ENCODE data around the gene PPCDC.
"Not testable (repeated sequence)": the region's sequence is repeated elsewhere in the genome, so short reads cannot be mapped to it uniquely, and the experiment has no call there.

The PPCDC gene

DNA sequence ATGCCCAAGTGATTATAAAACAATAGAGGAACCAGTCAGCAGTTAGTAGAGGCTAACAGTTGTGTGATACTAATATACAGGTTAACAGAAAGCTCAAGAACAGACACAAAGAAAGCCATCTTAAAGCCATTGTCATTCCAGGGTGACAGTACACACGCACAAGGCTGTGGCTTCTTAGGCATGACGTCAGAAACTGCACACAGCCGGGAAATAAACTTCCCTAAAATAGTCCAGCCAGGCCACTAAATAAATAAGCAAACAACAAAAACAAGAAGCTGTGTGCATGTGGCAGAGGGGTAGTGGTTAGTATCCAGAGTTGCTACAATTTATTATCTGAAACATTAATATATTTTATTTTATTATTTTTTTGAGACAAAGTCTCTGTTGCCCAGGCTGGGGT, 49.8 kb downstream of the PPCDC start:
- Histone ChIP-seq H3K9ac (ENCODE audit: low read length) (no peak overlapping the region), H3K27me3 (replicated peaks; ENCODE audit: control insufficient read depth, insufficient read depth, low read length) (no peaks in the 10 kb centered on the region), H3K4me3 (ENCODE audit: low read length) (no peak overlapping the region), H3K36me3 (ENCODE audit: control insufficient read depth, insufficient read depth, low read length, severe bottlenecking) (no peaks in the 10 kb centered on the region), H3K9me3 (ENCODE audit: control insufficient read depth, low read length) (peaks cover 14% of the 10 kb centered on the region), H3K4me1 (ENCODE audit: control insufficient read depth, insufficient read depth, low read length) (no peaks in the 10 kb centered on the region)
- DNase-seq (ENCODE audit: low read depth): no peak

GRCh38 chr15:75076277-75076676, 52.9 kb downstream of the PPCDC start:
- Histone ChIP-seq H3K9ac (ENCODE audit: low read length) (no peak overlapping the region), H3K27me3 (replicated peaks; ENCODE audit: control insufficient read depth, insufficient read depth, low read length) (no peaks in the 10 kb centered on the region), H3K9me3 (ENCODE audit: control insufficient read depth, low read length) (peaks cover 14% of the 10 kb centered on the region), H3K36me3 (ENCODE audit: control insufficient read depth, insufficient read depth, low read length, severe bottlenecking) (no peaks in the 10 kb centered on the region), H3K4me1 (ENCODE audit: control insufficient read depth, insufficient read depth, low read length) (no peaks in the 10 kb centered on the region), H3K4me3 (ENCODE audit: low read length) (no peak overlapping the region)
- DNase-seq (ENCODE audit: low read depth): no peak

DNA sequence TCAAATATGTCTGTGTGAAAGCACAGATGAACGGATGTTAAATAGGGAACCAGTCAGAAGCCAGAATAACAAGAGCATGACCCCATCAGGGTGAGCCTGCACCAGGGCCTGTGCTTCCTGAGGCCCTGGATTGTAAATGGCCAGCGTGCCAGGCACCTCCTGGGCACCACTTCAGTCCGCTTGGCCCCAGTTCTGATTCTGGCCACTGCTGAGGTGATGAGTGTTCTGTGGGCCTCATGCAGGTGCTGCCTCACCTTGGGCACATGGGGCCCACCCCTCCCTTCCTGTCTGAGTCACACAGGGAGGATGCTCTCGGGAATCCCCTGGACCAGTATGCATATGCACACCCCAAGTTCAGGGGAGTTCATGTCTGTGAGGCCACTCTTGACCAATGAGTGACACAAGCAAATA, 54.2 kb downstream of the PPCDC start:
- not testable (repeated sequence) for H3K4me3 ChIP-seq (ENCODE audit: low read length); DNase-seq (ENCODE audit: low read depth); H3K4me1 ChIP-seq (ENCODE audit: control insufficient read depth, insufficient read depth, low read length); H3K36me3 ChIP-seq (ENCODE audit: control insufficient read depth, insufficient read depth, low read length, severe bottlenecking); H3K27me3 ChIP-seq (replicated peaks; ENCODE audit: control insufficient read depth, insufficient read depth, low read length); H3K9ac ChIP-seq (ENCODE audit: low read length)
- peaks cover 15% of the 10 kb centered on the region for H3K9me3 ChIP-seq (ENCODE audit: control insufficient read depth, low read length)

- no peaks in the 10 kb centered on the region for H3K4me1 ChIP-seq (ENCODE audit: control insufficient read depth, insufficient read depth, low read length)
- peaks cover 16% of the 10 kb centered on the region for H3K9me3 ChIP-seq (ENCODE audit: control insufficient read depth, low read length)
- no peak for DNase-seq (ENCODE audit: low read depth)
- no peak overlapping the region for H3K9ac ChIP-seq (ENCODE audit: low read length)
- no peaks in the 10 kb centered on the region for H3K36me3 ChIP-seq (ENCODE audit: control insufficient read depth, insufficient read depth, low read length, severe bottlenecking)
- no peaks in the 10 kb centered on the region for H3K27me3 ChIP-seq (replicated peaks; ENCODE audit: control insufficient read depth, insufficient read depth, low read length)
- H3K4me3 ChIP-seq (ENCODE audit: low read length): no peak overlapping the region
Observed at GRCh38 chr15:75081150-75081549, 57.8 kb downstream of the PPCDC start.

DNA sequence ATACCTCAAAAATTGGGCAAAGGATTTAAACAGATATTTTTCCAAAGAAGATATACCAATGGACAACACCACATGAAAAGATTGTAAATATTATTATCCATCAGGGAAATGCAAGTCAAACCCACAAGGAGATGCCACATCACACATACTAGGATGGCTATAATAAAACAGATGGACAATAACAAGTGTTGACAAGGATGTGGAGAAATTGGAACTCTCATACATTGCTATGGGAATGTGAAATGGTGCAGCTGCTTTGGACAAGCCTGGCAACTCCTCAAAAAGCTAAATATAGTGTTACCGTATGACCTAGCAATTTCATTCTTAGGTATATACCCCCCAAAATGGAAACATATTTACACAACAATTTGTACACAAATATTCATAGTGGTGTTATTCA, 59.3 kb downstream of the PPCDC start:
- Histone ChIP-seq H3K36me3 (ENCODE audit: control insufficient read depth, insufficient read depth, low read length, severe bottlenecking) (no peaks in the 10 kb centered on the region), H3K27me3 (replicated peaks; ENCODE audit: control insufficient read depth, insufficient read depth, low read length) (no peaks in the 10 kb centered on the region), H3K9me3 (ENCODE audit: control insufficient read depth, low read length) (peaks cover 10% of the 10 kb centered on the region), H3K4me1 (ENCODE audit: control insufficient read depth, insufficient read depth, low read length) (no peaks in the 10 kb centered on the region), H3K4me3 (ENCODE audit: low read length) (no peak overlapping the region), H3K9ac (ENCODE audit: low read length) (no peak overlapping the region)
- no peak for DNase-seq (ENCODE audit: low read depth)

GRCh38 chr15:75085708-75086107, 62.3 kb downstream of the PPCDC start:
- H3K27me3 ChIP-seq (replicated peaks; ENCODE audit: control insufficient read depth, insufficient read depth, low read length); H3K4me1 ChIP-seq (ENCODE audit: control insufficient read depth, insufficient read depth, low read length); H3K9ac ChIP-seq (ENCODE audit: low read length); H3K36me3 ChIP-seq (ENCODE audit: control insufficient read depth, insufficient read depth, low read length, severe bottlenecking); DNase-seq (ENCODE audit: low read depth); H3K4me3 ChIP-seq (ENCODE audit: low read length): not testable (repeated sequence)
- H3K9me3 ChIP-seq (ENCODE audit: control insufficient read depth, low read length): peaks cover 10% of the 10 kb centered on the region

DNA sequence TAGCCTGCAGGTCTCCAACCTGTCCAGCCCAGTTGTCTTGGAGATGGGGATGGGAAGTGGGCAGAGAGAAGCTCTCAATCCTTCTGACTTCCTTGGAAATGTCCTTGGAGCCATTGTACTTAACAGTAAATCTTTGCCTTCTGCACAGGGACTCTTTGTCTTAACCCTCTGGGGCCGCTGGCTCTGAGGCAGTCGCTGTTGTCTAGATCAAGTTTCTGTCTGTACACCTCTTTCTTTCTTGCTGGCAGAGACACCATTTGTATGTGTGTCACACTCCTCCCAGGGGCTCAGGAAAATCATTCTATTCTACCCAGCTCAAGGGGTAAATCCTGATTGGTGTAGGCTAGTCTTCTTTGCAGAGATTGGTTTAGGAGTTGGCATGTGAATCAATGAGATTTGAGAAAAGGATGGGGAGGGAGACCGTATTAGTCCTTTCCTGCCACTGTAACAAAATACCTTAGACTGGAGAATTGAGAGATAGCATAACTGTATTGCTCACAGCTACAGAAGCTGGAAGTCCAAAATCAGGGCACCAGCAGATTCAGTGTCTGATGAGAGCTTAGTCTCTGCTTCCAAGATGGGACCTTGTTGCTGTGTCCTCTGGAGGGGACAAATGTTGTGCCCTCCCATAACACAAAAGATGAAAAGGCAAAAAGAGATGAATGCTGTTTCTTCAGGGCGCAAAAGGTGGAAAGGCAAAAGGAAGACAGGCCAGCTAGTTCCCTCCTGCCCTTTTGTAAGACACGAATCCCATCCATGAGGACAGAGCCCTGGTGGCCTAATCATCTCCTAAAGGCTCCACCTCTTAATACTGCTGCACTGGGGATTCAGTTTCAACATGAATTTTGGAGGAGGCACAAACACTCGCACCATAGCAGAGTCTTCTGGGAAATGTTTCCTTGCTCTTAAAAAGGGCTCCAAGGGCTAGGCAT, 66.3 kb downstream of the PPCDC start:
- Histone ChIP-seq H3K9me3 (ENCODE audit: control insufficient read depth, low read length) (peaks cover 4% of the 10 kb centered on the region), H3K9ac (ENCODE audit: low read length) (no peak overlapping the region), H3K4me3 (ENCODE audit: low read length) (no peak overlapping the region), H3K36me3 (ENCODE audit: control insufficient read depth, insufficient read depth, low read length, severe bottlenecking) (no peaks in the 10 kb centered on the region), H3K4me1 (ENCODE audit: control insufficient read depth, insufficient read depth, low read length) (no peaks in the 10 kb centered on the region), H3K27me3 (replicated peaks; ENCODE audit: control insufficient read depth, insufficient read depth, low read length) (no peaks in the 10 kb centered on the region)
- no peak for DNase-seq (ENCODE audit: low read depth)

- no peak overlapping the region for H3K9ac ChIP-seq (ENCODE audit: low read length)
- H3K4me1 ChIP-seq (ENCODE audit: control insufficient read depth, insufficient read depth, low read length): no peaks in the 10 kb centered on the region
- H3K9me3 ChIP-seq (ENCODE audit: control insufficient read depth, low read length): peaks cover under 1% of the 10 kb centered on the region
- DNase-seq (ENCODE audit: low read depth): no peak
- H3K4me3 ChIP-seq (ENCODE audit: low read length): no peak overlapping the region
- no peaks in the 10 kb centered on the region for H3K36me3 ChIP-seq (ENCODE audit: control insufficient read depth, insufficient read depth, low read length, severe bottlenecking)
- no peaks in the 10 kb centered on the region for H3K27me3 ChIP-seq (replicated peaks; ENCODE audit: control insufficient read depth, insufficient read depth, low read length)
Observed at GRCh38 chr15:75090388-75090734, 67.0 kb downstream of the PPCDC start.

GRCh38 chr15:75091814-75092213, 68.4 kb downstream of the PPCDC start:
- H3K9me3 ChIP-seq (ENCODE audit: control insufficient read depth, low read length): no peaks in the 10 kb centered on the region
- H3K27me3 ChIP-seq (replicated peaks; ENCODE audit: control insufficient read depth, insufficient read depth, low read length): no peaks in the 10 kb centered on the region
- no peak overlapping the region for H3K4me3 ChIP-seq (ENCODE audit: low read length)
- DNase-seq (ENCODE audit: low read depth): no peak
- H3K36me3 ChIP-seq (ENCODE audit: control insufficient read depth, insufficient read depth, low read length, severe bottlenecking): no peaks in the 10 kb centered on the region
- H3K4me1 ChIP-seq (ENCODE audit: control insufficient read depth, insufficient read depth, low read length): no peaks in the 10 kb centered on the region
- no peak overlapping the region for H3K9ac ChIP-seq (ENCODE audit: low read length)

DNA sequence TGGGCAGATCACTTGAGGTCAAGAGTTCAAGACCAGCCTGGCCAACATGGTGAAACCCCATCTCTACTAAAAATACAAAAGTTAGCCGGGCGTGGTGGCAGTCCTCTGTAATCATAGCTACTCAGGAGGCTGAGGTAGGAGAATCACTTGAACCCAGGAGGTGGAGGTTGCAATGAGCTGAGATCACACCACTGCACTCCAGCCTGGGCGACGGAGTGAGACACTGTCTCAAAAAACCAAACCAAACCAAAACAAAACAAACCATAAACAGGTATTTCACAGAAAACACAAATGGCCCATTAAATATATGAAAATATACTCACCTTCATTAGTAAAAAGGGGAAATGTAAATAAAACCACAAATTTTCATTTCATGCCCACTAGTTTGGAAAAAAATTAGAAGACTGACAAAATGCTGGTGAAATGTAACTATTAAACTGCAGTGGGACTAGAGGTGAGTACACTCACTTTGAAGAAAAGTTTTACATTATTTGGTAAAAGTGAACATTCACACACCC, 71.6 kb downstream of the PPCDC start:
- H3K36me3 ChIP-seq (ENCODE audit: control insufficient read depth, insufficient read depth, low read length, severe bottlenecking); H3K9me3 ChIP-seq (ENCODE audit: control insufficient read depth, low read length); H3K9ac ChIP-seq (ENCODE audit: low read length); DNase-seq (ENCODE audit: low read depth); H3K4me1 ChIP-seq (ENCODE audit: control insufficient read depth, insufficient read depth, low read length); H3K27me3 ChIP-seq (replicated peaks; ENCODE audit: control insufficient read depth, insufficient read depth, low read length); H3K4me3 ChIP-seq (ENCODE audit: low read length): not testable (repeated sequence)

GRCh38 chr15:75095594-75095993, 72.2 kb downstream of the PPCDC start:
- Histone ChIP-seq H3K9ac (ENCODE audit: low read length) (no peak overlapping the region), H3K9me3 (ENCODE audit: control insufficient read depth, low read length) (no peaks in the 10 kb centered on the region), H3K4me1 (ENCODE audit: control insufficient read depth, insufficient read depth, low read length) (no peaks in the 10 kb centered on the region), H3K36me3 (ENCODE audit: control insufficient read depth, insufficient read depth, low read length, severe bottlenecking) (no peaks in the 10 kb centered on the region), H3K4me3 (ENCODE audit: low read length) (no peak overlapping the region), H3K27me3 (replicated peaks; ENCODE audit: control insufficient read depth, insufficient read depth, low read length) (no peaks in the 10 kb centered on the region)
- DNase-seq (ENCODE audit: low read depth): no peak

DNA sequence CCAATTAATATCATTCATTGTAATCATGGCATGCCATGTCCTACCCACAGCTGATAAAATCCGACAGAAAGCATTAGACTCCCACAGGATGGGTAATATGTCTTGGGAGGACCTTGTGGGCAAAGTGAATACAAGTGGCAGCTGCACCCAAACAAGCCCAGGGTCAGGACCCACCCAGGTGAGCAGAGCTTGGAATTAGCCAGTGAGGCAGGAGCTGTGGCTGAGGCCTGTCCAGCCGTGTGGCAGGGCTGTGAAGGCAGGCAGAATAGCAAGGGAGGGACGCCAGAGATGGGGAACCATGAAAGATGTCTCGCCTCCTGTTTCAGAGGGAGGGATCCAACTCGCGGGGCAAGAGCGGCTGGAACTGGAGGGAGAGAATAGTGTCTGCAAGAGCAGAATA, 74.5 kb downstream of the PPCDC start:
- no peaks in the 10 kb centered on the region for H3K9me3 ChIP-seq (ENCODE audit: control insufficient read depth, low read length)
- no peaks in the 10 kb centered on the region for H3K36me3 ChIP-seq (ENCODE audit: control insufficient read depth, insufficient read depth, low read length, severe bottlenecking)
- no peak for DNase-seq (ENCODE audit: low read depth)
- no peak overlapping the region for H3K9ac ChIP-seq (ENCODE audit: low read length)
- no peak overlapping the region for H3K4me3 ChIP-seq (ENCODE audit: low read length)
- no peaks in the 10 kb centered on the region for H3K4me1 ChIP-seq (ENCODE audit: control insufficient read depth, insufficient read depth, low read length)
- H3K27me3 ChIP-seq (replicated peaks; ENCODE audit: control insufficient read depth, insufficient read depth, low read length): no peaks in the 10 kb centered on the region
